ENCODE data around the gene EPG5. TPM values are rescaled to one million over a fixed set of nuclear protein-coding genes. Genes with fewer than 3 reads are reported as not detected.

Gene EPG5
- total and polyA plus RNA-seq, 2 of the 4 experiments (the other 2 are of a cell fraction) = 37.3 to 114 TPM

GRCh38 chr18:45844938-45845337, 122.2 kb downstream of the EPG5 start:
- dilution Hi-C loops (cut with HindIII; ENCODE audit: low sequenced_read_pairs, unreplicated experiment) (no loop called here), intact Hi-C loops (cut with micrococcal nuclease) (no loop called here), in situ Hi-C loops (cut with MboI; ENCODE audit: low sequenced_read_pairs) (loop anchor here (10.0 kb wide), 1 partner anchor 60 kb away; no protein-coding TSS in a partner anchor)
- H2AK9ac ChIP-seq (replicated peaks; ENCODE audit: low read depth, low read length, poor library complexity) = peak overlapping the region; percentile 17
- ATAC-seq (ENCODE audit: low read depth) = no peak
- no peak overlapping the region for H4K8ac ChIP-seq (ENCODE audit: low read depth in 2 of 2, low read length in 2 of 2)
- H3K9me1 ChIP-seq (ENCODE audit: insufficient read depth, low read length) = peaks cover 14% of the 10 kb centered on the region
- no peak overlapping the region for H2BK20ac ChIP-seq (ENCODE audit: low read depth, low read length)
- no peak overlapping the region for H3K14ac ChIP-seq (replicated peaks; ENCODE audit: low read depth, low read length)
- no peak overlapping the region for H4K91ac ChIP-seq (ENCODE audit: insufficient read depth, low read depth, low read length)
- no peak overlapping the region for H3K9ac ChIP-seq (ENCODE audit: low read depth, low read length)
- no peak overlapping the region for H2BK120ac ChIP-seq (ENCODE audit: low read depth, low read length)
- BruUV-seq (replicated peaks) = no TSS peak
- 100% methylated on average over 2 of the region's 7 CpGs; no CpG with 5 or more reads in 1 of the 2 experiments for WGBS, 2 experiments (ENCODE audit: extremely low coverage in 2 of 2, insufficient read length in 1 of 2)
- ChIA-PET CTCF (no interaction called here), POLR2A (ENCODE audit: unreplicated experiment) (no interaction called here)
- H3K4me2 ChIP-seq (ENCODE audit: low read depth, low read length) = no peak overlapping the region
- no peaks in the 10 kb centered on the region for H3K9me3 ChIP-seq (ENCODE audit: control insufficient read depth, insufficient read depth, low read length)
- no peak overlapping the region for H2AK5ac ChIP-seq (ENCODE audit: low read depth, low read length)
- no peak overlapping the region for H3K56ac ChIP-seq (ENCODE audit: extremely low read depth, insufficient read depth, low read length)
- H3K27me3 ChIP-seq (ENCODE audit: control insufficient read depth, insufficient read depth, low read length) = no peaks in the 10 kb centered on the region
- no peak overlapping the region for H3K23ac ChIP-seq (ENCODE audit: low read depth, low read length)
- H4K5ac ChIP-seq (ENCODE audit: low read depth, low read length) = no peak overlapping the region
- H3K18ac ChIP-seq (ENCODE audit: low read depth, low read length) = no peak overlapping the region
- no peak for DNase-seq
- H3K27ac ChIP-seq (ENCODE audit: insufficient read depth, low read length) = no peak overlapping the region
- no peak overlapping the region for H3K4ac ChIP-seq (ENCODE audit: low read depth, low read length)
- TF ChIP-seq FOS (IDR thresholded peaks at IDR 0.05; ENCODE audit: low read depth, low read length) (no peak), ELK1 (IDR thresholded peaks at IDR 0.05; ENCODE audit: borderline replicate concordance, low read depth, low read length) (no peak), BHLHE40 (IDR thresholded peaks at IDR 0.05; ENCODE audit: low read depth, low read length) (no peak), NFE2L2 (IDR thresholded peaks at IDR 0.05; ENCODE audit: low read depth, low read length) (no peak), MAFK (IDR thresholded peaks at IDR 0.05; ENCODE audit: low read depth, low read length) (no peak), POLR2A (IDR thresholded peaks at IDR 0.05; ENCODE audit: low read depth, low read length) (no peak), SMC3 (IDR thresholded peaks at IDR 0.05; ENCODE audit: low read depth, low read length) (no peak), RFX5 (IDR thresholded peaks at IDR 0.05; ENCODE audit: low read depth, low read length) (no peak), RAD21 (IDR thresholded peaks at IDR 0.05; ENCODE audit: low read length) (no peak), USF2 (IDR thresholded peaks at IDR 0.05; ENCODE audit: low read depth, low read length) (no peak), MXI1 (IDR thresholded peaks at IDR 0.05; ENCODE audit: borderline replicate concordance, low read depth, low read length) (no peak), RCOR1 (IDR thresholded peaks at IDR 0.05; ENCODE audit: insufficient replicate concordance, low read length) (no peak), CHD1 (IDR thresholded peaks at IDR 0.05; ENCODE audit: low read depth, low read length) (no peak), CEBPB (IDR thresholded peaks at IDR 0.05; ENCODE audit: low read depth, low read length) (no peak), MAZ (IDR thresholded peaks at IDR 0.05; ENCODE audit: borderline replicate concordance, low read depth, low read length) (no peak)
- TF ChIP-seq, protein P1, sequence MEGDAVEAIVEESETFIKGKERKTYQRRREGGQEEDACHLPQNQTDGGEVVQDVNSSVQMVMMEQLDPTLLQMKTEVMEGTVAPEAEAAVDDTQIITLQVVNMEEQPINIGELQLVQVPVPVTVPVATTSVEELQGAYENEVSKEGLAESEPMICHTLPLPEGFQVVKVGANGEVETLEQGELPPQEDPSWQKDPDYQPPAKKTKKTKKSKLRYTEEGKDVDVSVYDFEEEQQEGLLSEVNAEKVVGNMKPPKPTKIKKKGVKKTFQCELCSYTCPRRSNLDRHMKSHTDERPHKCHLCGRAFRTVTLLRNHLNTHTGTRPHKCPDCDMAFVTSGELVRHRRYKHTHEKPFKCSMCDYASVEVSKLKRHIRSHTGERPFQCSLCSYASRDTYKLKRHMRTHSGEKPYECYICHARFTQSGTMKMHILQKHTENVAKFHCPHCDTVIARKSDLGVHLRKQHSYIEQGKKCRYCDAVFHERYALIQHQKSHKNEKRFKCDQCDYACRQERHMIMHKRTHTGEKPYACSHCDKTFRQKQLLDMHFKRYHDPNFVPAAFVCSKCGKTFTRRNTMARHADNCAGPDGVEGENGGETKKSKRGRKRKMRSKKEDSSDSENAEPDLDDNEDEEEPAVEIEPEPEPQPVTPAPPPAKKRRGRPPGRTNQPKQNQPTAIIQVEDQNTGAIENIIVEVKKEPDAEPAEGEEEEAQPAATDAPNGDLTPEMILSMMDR (conservative IDR thresholded peaks at IDR 0.05; ENCODE audit: low read depth, low read length) = no peak
- no peak overlapping the region for H2BK15ac ChIP-seq (ENCODE audit: low read depth, low read length)
- no peak overlapping the region for H3K4me3 ChIP-seq (ENCODE audit: insufficient read depth, low read depth, low read length)
- H2BK5ac ChIP-seq (ENCODE audit: low read depth, low read length, poor library complexity, severe bottlenecking) = no peak overlapping the region
- peaks cover 2% of the 10 kb centered on the region for H3K4me1 ChIP-seq (ENCODE audit: control insufficient read depth, insufficient read depth, low read length)
- no peaks in the 10 kb centered on the region for H4K20me1 ChIP-seq (ENCODE audit: insufficient read depth, low read length)
- peaks cover 0 to 5% of the 10 kb centered on the region in 2 experiments; a peak in 1 of 4 replicates for H3K79me1 ChIP-seq (ENCODE audit: low read depth in 1 of 2, low read length in 2 of 2)
- peaks cover 9% of the 10 kb centered on the region for H3K36me3 ChIP-seq (ENCODE audit: control insufficient read depth, insufficient read depth, low read length)
- H2AFZ ChIP-seq (replicated peaks; ENCODE audit: low read length, poor library complexity) = no peak overlapping the region

Measured in IMR-90 (cell line).